ENCODE measurements around the gene PNKD. TPM values are rescaled to one million over a fixed set of nuclear protein-coding genes. Genes with fewer than 3 reads are reported as not detected.

PNKD gene
- total RNA-seq, 1 experiment from 2014 or later = 58.1 TPM

DNA sequence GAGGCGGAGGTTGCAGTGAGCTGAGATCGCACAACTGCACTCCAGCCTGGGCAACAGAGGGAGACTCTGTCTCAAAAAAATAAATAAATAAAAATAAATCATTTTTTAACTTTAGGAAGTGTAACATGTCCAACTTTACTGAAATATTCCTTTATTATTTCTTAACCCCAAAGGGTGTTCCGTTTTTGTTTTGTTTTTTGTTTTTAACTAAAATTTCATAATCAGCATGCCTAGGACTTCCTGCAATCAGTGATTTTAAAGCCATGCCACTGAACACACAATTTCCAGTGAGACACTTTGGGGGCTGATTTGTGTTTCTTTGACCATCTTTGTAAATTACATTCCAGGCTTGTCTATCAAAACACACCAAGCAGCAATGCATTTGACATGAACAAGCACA, 93.4 kb downstream of the PNKD start:
- Histone ChIP-seq H3K4me2 (ENCODE audit: low read length) (no peak overlapping the region), H3K4me1 (ENCODE audit: control insufficient read depth in 1 of 2, insufficient read depth in 2 of 2, low read length in 2 of 2) (peaks cover 0 to 24% of the 10 kb centered on the region in 2 experiments; a peak in 2 of 4 replicates), H2AFZ (ENCODE audit: low read depth, low read length, poor library complexity, severe bottlenecking) (no peak overlapping the region), H3K9ac (ENCODE audit: low read length) (no peak overlapping the region), H4K20me1 (ENCODE audit: insufficient read depth) (no peaks in the 10 kb centered on the region), H3K9me3 (ENCODE audit: control insufficient read depth in 1 of 2, insufficient read depth in 1 of 2, low read depth in 1 of 2, low read length in 2 of 2) (0 out of 4 replicates have a peak, but pooled peaks cover 0 to 8% of the 10 kb centered on the region in 2 experiments), H3K9me2 (ENCODE audit: insufficient read depth) (no peaks in the 10 kb centered on the region), H3K27me3 (ENCODE audit: insufficient read depth, low read length) (no peaks in the 10 kb centered on the region), H3K36me3 (ENCODE audit: control insufficient read depth in 1 of 2, insufficient read depth in 2 of 2, low read length in 2 of 2) (no peaks in the 10 kb centered on the region), H3K27ac (ENCODE audit: low read depth, low read length) (no peak overlapping the region), H3K4me3 (replicated peaks in 1 of 2; ENCODE audit: low read depth in 1 of 2, low read length in 2 of 2) (no peak overlapping the region), H3K79me2 (ENCODE audit: insufficient read depth, low read length) (no peaks in the 10 kb centered on the region)
- intact Hi-C loops (cut with micrococcal nuclease) = no loop called here
- DNase-seq (ENCODE audit: low read depth, low spot score) (no peak), ATAC-seq (no peak)
- POLR2A ChIA-PET = no interaction called here
- RAD21 ChIA-PET (ENCODE audit: low non-redundant PET in 1 of 2, low total read pairs in 2 of 2, uncharacterized antibody in 2 of 2, unreplicated experiment in 2 of 2) = no interaction called here
- BruUV-seq (replicated peaks) = no TSS peak
- CTCF ChIA-PET = no interaction called here
- TF ChIP-seq EGR1 (IDR thresholded peaks at IDR 0.05; ENCODE audit: low read depth) (no peak), POLR2A (IDR thresholded peaks at IDR 0.05; ENCODE audit: borderline replicate concordance, extremely low read depth, insufficient read depth, insufficient read length) (no peak), CEBPB (IDR thresholded peaks at IDR 0.05; ENCODE audit: low read depth) (no peak), REST (IDR thresholded peaks at IDR 0.05; ENCODE audit: low read depth) (no peak), ZFX (IDR thresholded peaks at IDR 0.05) (no peak), ZNF274 (IDR thresholded peaks at IDR 0.05; ENCODE audit: low read depth, low read length) (no peak), EZH2phosphoT487 (IDR thresholded peaks at IDR 0.05; ENCODE audit: borderline replicate concordance) (no peak), EZH2 (IDR thresholded peaks at IDR 0.05) (no peak), YY1 (IDR thresholded peaks at IDR 0.05; ENCODE audit: extremely low read depth, insufficient replicate concordance, low read depth, low read length) (no peak), JUND (IDR thresholded peaks at IDR 0.05) (no peak), SP1 (IDR thresholded peaks at IDR 0.05; ENCODE audit: low read depth) (no peak), TCF7L2 (IDR thresholded peaks at IDR 0.05; ENCODE audit: borderline replicate concordance, extremely low read depth, insufficient read depth, insufficient read length) (no peak)
